NB4 (cell line): ENCODE measurements around the gene ZFPM1.
"Not testable (repeated sequence)": the region's sequence is repeated elsewhere in the genome, so short reads cannot be mapped to it uniquely, and the experiment has no call there.

Experiments used
- DNase-seq: peaks from one replicate; pipeline ENCODE4 v3.0.0; 2010; ENCODE audit warnings: low read depth
- H3K4me3 ChIP-seq: one replicate; pipeline ENCODE4 v1.5.1; 2011; ENCODE audit warnings: mild to moderate bottlenecking, low read depth, low read length, moderate library complexity
- CTCF ChIP-seq: IDR thresholded peaks from one replicate; pipeline ENCODE4 v1.5.1; 2012; ENCODE audit warnings: low read depth, low read length
- MYC ChIP-seq: IDR thresholded peaks from 2 replicates; pipeline ENCODE4 v1.6.1; 2011; ENCODE audit warnings: low read depth, low read length
- POLR2A ChIP-seq: IDR thresholded peaks from 2 replicates; pipeline ENCODE4 v1.6.1; 2011; ENCODE audit warnings: mild to moderate bottlenecking; ENCODE audit not compliant: insufficient read length; ENCODE audit errors: extremely low read depth
- TF ChIP-seq, protein P1 (sequence below): IDR thresholded peaks from 2 replicates; pipeline ENCODE4 v1.6.1; 2011; ENCODE audit warnings: low read depth, low read length

Gene ZFPM1

DNA sequence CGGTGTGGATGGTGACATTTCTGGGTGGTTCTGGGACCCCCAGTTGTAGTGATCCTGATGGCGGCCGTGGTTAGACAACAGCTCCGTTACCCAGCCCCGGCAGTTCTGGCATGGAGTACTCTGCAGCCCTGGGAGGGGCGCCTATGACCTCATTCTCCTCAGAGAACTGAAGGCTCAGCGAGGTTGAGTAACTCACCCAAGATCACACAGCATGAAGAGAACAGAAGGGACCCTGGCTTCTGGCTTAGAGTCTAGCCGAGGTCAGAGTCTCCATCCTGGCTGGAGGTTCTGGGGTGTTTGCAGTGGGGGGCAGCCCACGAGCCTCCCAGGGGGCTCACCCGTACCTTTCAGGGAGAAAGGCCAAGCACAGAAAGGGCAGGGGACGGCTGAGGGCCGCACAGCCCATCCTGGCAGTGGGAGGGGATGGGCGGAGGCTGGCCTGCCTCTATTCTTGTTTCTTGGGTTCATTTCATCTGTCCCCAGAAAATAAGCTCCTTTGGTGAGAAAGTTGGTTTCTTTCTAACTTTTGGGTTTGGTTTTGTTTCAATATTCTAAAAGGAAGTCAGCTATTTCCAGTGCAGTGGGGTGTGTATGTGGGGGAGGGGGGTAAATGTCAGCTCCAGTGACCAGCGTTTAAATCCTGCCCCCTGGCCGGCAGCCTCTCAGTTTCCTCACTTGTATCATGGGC is 13.2 kb downstream of the ZFPM1 start:
- H3K4me3 ChIP-seq, result no peak overlapping the region
- peak; percentile 51 for DNase-seq
- no peak for TF ChIP-seq POLR2A
- TF ChIP-seq, protein P1, sequence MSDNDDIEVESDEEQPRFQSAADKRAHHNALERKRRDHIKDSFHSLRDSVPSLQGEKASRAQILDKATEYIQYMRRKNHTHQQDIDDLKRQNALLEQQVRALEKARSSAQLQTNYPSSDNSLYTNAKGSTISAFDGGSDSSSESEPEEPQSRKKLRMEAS, result no peak
- TF ChIP-seq CTCF, result no peak
- TF ChIP-seq MYC, result no peak

DNA sequence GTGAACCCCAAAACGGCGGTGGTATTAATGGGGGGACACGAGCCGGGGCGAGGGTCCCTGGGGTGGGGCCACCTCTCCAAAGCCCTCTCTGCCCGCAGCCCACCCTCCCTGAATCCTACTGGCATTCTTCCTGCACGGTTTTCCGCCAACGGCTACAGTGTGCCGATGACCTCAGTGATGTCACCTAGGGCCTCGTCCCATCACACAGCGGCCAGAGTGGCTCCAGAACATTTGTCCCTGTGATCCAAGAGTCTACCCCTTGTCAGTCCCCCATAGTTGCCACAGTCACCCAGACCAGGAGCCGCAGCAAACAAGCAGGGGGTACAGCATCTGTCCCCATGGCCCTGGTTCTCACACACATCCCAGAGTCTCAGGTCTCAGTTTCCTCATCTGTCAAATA is 13.9 kb downstream of the ZFPM1 start:
- no peak overlapping the region for H3K4me3 ChIP-seq
- DNase-seq, result no peak
- TF ChIP-seq POLR2A (no peak), MYC (no peak), CTCF (no peak)
- TF ChIP-seq, protein P1, result no peak

DNA sequence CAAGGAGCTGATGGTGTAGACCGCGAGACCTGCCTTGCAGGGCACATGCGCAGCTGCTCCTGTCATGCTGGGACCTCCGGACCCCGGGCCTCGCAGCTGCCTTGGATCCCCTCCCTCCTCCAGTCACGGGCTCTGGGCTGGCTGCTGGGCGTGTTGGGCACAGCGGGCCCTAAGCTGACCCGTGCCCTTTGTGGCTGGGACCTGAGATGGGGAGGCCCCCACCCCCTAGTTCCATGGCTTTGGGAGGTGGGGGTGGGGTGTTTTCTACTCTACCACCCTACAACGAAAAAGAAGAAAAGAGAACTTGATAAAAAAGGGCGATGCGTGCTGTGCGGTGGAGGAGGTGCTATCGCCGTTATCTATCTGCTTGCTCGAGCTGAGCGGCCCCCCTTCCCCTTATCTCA is 14.5 kb downstream of the ZFPM1 start:
- no peak for DNase-seq
- TF ChIP-seq CTCF (no peak), POLR2A (no peak), MYC (no peak)
- TF ChIP-seq, protein P1, result no peak
- no peak overlapping the region for H3K4me3 ChIP-seq

DNA sequence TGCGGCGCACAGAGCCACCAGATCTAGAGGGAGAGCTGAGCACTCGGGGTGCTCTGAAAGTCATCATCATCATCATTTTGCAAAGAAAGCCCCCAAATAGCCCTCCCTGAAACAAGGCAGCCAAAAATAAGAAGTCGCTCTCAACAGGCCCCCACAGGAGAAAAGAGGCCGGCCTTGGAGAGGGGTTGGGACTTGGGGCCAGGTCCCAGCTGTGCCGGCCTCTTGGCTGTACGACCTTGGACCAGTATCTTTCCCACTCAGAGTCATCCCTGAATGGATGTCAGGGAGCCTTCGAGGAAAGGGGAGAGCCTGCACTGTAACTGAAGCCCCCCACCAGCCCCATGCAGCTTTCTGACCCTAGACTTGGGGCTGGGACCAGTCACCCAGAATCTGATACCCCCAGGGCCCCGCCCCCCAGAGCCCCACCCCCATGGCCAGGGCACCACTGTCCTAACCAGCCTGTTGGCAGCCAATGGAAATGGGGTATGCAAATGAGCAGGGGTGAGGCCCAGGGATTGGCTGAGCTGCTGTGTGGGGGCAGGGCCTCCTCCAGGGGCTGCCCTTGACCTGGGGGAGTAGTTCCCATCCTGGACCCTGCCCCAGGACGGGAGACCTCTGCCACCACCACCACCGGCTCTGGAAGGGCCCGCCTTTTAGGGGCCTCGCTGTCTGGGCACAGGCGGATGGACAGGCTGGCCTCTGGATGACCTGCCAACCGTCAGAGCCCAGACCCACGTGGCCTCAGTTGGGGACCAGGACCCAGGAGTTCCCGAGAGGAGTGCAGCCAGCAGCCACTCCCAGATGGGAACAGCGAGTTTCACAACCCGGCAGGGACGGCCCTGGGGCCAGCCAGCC is 15.4 kb downstream of the ZFPM1 start:
- peak; percentile 87 for DNase-seq
- TF ChIP-seq, protein P1, result peak; percentile 54; the same call in 1 of the 2 replicates
- no peak for TF ChIP-seq CTCF
- TF ChIP-seq POLR2A, result no peak
- no peak for TF ChIP-seq MYC

DNA sequence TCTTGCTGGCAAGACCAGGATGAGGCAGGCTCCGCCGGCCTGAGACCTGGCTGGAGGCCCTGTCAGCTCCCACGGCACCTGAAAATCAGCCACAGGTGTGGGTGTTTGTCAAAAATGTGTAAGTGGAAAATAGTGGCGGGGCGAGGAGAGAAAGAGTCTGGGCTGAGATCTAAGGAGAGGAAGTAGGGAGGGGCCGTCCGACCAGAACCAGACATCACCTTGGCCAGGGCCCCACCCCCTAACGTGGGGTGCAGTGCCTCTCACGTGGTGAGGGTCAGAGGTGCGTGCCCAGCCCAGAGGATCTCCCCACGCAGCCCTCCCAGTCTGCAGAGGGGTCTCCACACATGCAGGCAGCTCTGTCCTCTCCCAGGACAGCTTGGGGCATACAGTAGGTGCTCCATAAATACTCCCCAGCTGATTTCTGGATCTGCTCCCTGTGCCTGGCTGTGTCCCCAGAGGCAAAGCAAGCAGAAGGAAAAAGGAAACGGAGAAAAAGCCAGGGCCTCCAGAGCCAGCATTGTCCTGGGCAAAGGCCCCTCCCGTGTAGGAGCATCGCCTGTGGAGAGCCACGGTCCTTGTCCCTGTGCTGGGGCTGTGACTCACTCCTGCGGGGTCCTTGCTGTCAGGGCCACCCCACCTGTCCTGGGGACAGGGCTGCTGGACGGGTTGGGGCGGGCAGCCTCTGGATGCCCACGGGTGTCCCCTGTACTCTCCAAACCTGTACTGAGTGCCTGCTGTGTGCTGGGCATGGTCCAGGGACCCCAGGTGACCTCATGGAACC is 16.7 kb downstream of the ZFPM1 start:
- TF ChIP-seq MYC (no peak), POLR2A (no peak), CTCF (no peak)
- TF ChIP-seq, protein P1, result no peak
- DNase-seq, result no peak
- H3K4me3 ChIP-seq, result no peak overlapping the region

More for the DNA sequence above, 15.4 kb downstream of the ZFPM1 start:
- no peak overlapping the region for H3K4me3 ChIP-seq

- DNase-seq, H3K4me3 ChIP-seq: not testable (repeated sequence)
These were observed 17.3 kb downstream of the ZFPM1 start for GRCh38 chr16:88470396-88470680.

- DNase-seq, H3K4me3 ChIP-seq: not testable (repeated sequence)
These were observed 17.6 kb downstream of the ZFPM1 start for GRCh38 chr16:88470696-88471095.
